Activated CD4-positive, alpha-beta T cell treated with anti-CD3 and anti-CD28 coated beads for 4 hours (primary cell): ENCODE results near the gene XYLT1.
A peak's percentile ranks its signal among the peaks of the same experiment; 100 is the strongest.

Source experiments
- DNase-seq, 2 donors: peaks; one replicate each; pipeline ENCODE4 v3.0.0-alpha.2; 2020

XYLT1 gene

GRCh38 chr16:17369421-17370222 is 101.1 kb downstream of the XYLT1 start:
- peak; percentile 53 to 63 for DNase-seq

- peak in 1 of 2 donors; percentile 12 for DNase-seq
Observed at GRCh38 chr16:17368951-17369350, 101.8 kb downstream of the XYLT1 start.

GRCh38 chr16:17368446-17368845 is 102.3 kb downstream of the XYLT1 start:
- DNase-seq: no peak

- DNase-seq: no peak
Observed at GRCh38 chr16:17367923-17368322, 102.8 kb downstream of the XYLT1 start.

GRCh38 chr16:17367036-17367435 is 103.7 kb downstream of the XYLT1 start:
- peak in 1 of 2 donors; percentile 4 for DNase-seq

GRCh38 chr16:17366299-17366961 is 104.3 kb downstream of the XYLT1 start:
- no peak for DNase-seq

GRCh38 chr16:17365591-17366298 is 105.0 kb downstream of the XYLT1 start:
- DNase-seq: no peak

- DNase-seq: no peak
Observed at GRCh38 chr16:17365211-17365541, 105.6 kb downstream of the XYLT1 start.

- peak; percentile 45 to 48 for DNase-seq
Observed at GRCh38 chr16:17364319-17365210, 106.2 kb downstream of the XYLT1 start.

- DNase-seq: no peak
Observed at GRCh38 chr16:17362946-17363345, 107.8 kb downstream of the XYLT1 start.

- no peak for DNase-seq
Observed at GRCh38 chr16:17362183-17362582, 108.6 kb downstream of the XYLT1 start.

GRCh38 chr16:17360693-17361122 is 110.1 kb downstream of the XYLT1 start:
- no peak for DNase-seq

GRCh38 chr16:17359788-17360390 is 110.9 kb downstream of the XYLT1 start:
- peak; percentile 47 to 50 for DNase-seq

- no peak for DNase-seq
Observed at GRCh38 chr16:17358846-17359245, 111.9 kb downstream of the XYLT1 start.

GRCh38 chr16:17358355-17358754 is 112.4 kb downstream of the XYLT1 start:
- DNase-seq: no peak

- no peak for DNase-seq
Observed at GRCh38 chr16:17357307-17358062, 113.3 kb downstream of the XYLT1 start.

GRCh38 chr16:17356243-17356933 is 114.4 kb downstream of the XYLT1 start:
- DNase-seq: no peak

GRCh38 chr16:17354685-17355084 is 116.1 kb downstream of the XYLT1 start:
- DNase-seq: no peak

GRCh38 chr16:17354141-17354601 is 116.6 kb downstream of the XYLT1 start:
- no peak for DNase-seq

- no peak for DNase-seq
Observed at GRCh38 chr16:17353561-17353960, 117.2 kb downstream of the XYLT1 start.
